ENCODE data around the gene PPIL3.

The PPIL3 gene

GRCh38 chr2:200847939-200848338 lies 40.9 kb downstream of the PPIL3 start:
- CTCF ChIA-PET: interaction anchor here (1.8 kb wide), 1 partner anchor 19 kb away, joined by 6 read pairs; no protein-coding TSS in a partner anchor
- Histone ChIP-seq H3K9me3 (ENCODE audit: control extremely low read depth in 1 of 5, control insufficient read depth in 4 of 5, insufficient read depth in 2 of 5, low read depth in 1 of 5, low read length in 4 of 5) (no peaks in the 10 kb centered on the region), H3K27me3 (replicated peaks in 2 of 5; ENCODE audit: control insufficient read depth in 4 of 5, insufficient read depth in 5 of 5, low read length in 4 of 5) (no peaks in the 10 kb centered on the region), H3K36me3 (ENCODE audit: control insufficient read depth in 4 of 4, insufficient read depth in 4 of 4, low read length in 3 of 4) (peaks cover 4 to 25% (median 15%) of the 10 kb centered on the region in 4 experiments), H3K4me1 (ENCODE audit: control extremely low read depth in 1 of 4, control insufficient read depth in 4 of 4, insufficient read depth in 4 of 4, low read length in 3 of 4) (no peaks in the 10 kb centered on the region), H3K4me3 (ENCODE audit: control insufficient read depth in 1 of 7, extremely low read depth in 1 of 7, insufficient read depth in 4 of 7, low read depth in 2 of 7, low read length in 6 of 7) (no peak overlapping the region), H3K27ac (ENCODE audit: insufficient read depth in 1 of 2, low read depth in 1 of 2, low read length in 2 of 2, poor library complexity in 1 of 2, severe bottlenecking in 2 of 2) (no peak overlapping the region)
- POLR2A ChIA-PET: interaction anchor here (1.4 kb wide), 1 partner anchor 10 kb away, joined by 5 read pairs; no protein-coding TSS in a partner anchor
- 94% methylated on average over 3 of the region's 4 CpGs for whole genome bisulfite sequencing (ENCODE audit: insufficient coverage)
- DNase-seq: no peak

GRCh38 chr2:200847269-200847668 lies 41.6 kb downstream of the PPIL3 start:
- Histone ChIP-seq H3K36me3 (ENCODE audit: control insufficient read depth in 4 of 4, insufficient read depth in 4 of 4, low read length in 3 of 4) (peaks cover 0 to 18% (median 10%) of the 10 kb centered on the region in 4 experiments), H3K4me3 (ENCODE audit: control insufficient read depth in 1 of 7, extremely low read depth in 1 of 7, insufficient read depth in 4 of 7, low read depth in 2 of 7, low read length in 6 of 7) (no peak overlapping the region), H3K27me3 (replicated peaks in 2 of 5; ENCODE audit: control insufficient read depth in 4 of 5, insufficient read depth in 5 of 5, low read length in 4 of 5) (no peaks in the 10 kb centered on the region), H3K9me3 (ENCODE audit: control extremely low read depth in 1 of 5, control insufficient read depth in 4 of 5, insufficient read depth in 2 of 5, low read depth in 1 of 5, low read length in 4 of 5) (no peaks in the 10 kb centered on the region), H3K4me1 (ENCODE audit: control extremely low read depth in 1 of 4, control insufficient read depth in 4 of 4, insufficient read depth in 4 of 4, low read length in 3 of 4) (no peaks in the 10 kb centered on the region), H3K27ac (ENCODE audit: insufficient read depth in 1 of 2, low read depth in 1 of 2, low read length in 2 of 2, poor library complexity in 1 of 2, severe bottlenecking in 2 of 2) (no peak overlapping the region)
- no peak for DNase-seq
- ChIA-PET POLR2A (no interaction called here), CTCF (no interaction called here)

GRCh38 chr2:200845669-200846325 lies 43.1 kb downstream of the PPIL3 start:
- H3K27me3 ChIP-seq (replicated peaks in 2 of 5; ENCODE audit: control insufficient read depth in 4 of 5, insufficient read depth in 5 of 5, low read length in 4 of 5): no peaks in the 10 kb centered on the region
- DNase-seq: no peak
- H3K4me3 ChIP-seq (ENCODE audit: control insufficient read depth in 1 of 7, extremely low read depth in 1 of 7, insufficient read depth in 4 of 7, low read depth in 2 of 7, low read length in 6 of 7): no peak overlapping the region
- POLR2A ChIA-PET: interaction anchor here (0.9 kb wide), 1 partner anchor 21 kb away, joined by 3 read pairs; no protein-coding TSS in a partner anchor
- CTCF ChIA-PET: interaction anchor here (1.0 to 1.4 kb wide), 3 partner anchors 10 to 13 kb away, joined by 3 to 7 read pairs (median 5); no protein-coding TSS in a partner anchor
- H3K4me1 ChIP-seq (ENCODE audit: control extremely low read depth in 1 of 4, control insufficient read depth in 4 of 4, insufficient read depth in 4 of 4, low read length in 3 of 4): no peaks in the 10 kb centered on the region
- H3K27ac ChIP-seq (ENCODE audit: insufficient read depth in 1 of 2, low read depth in 1 of 2, low read length in 2 of 2, poor library complexity in 1 of 2, severe bottlenecking in 2 of 2): no peak overlapping the region
- H3K9me3 ChIP-seq (ENCODE audit: control extremely low read depth in 1 of 5, control insufficient read depth in 4 of 5, insufficient read depth in 2 of 5, low read depth in 1 of 5, low read length in 4 of 5): no peaks in the 10 kb centered on the region
- WGBS (ENCODE audit: insufficient coverage): 98% methylated on average over 7 of the region's 10 CpGs
- H3K36me3 ChIP-seq (ENCODE audit: control insufficient read depth in 4 of 4, insufficient read depth in 4 of 4, low read length in 3 of 4): peaks cover 0 to 5% (median 2%) of the 10 kb centered on the region in 4 experiments

- DNase-seq: no peak
- ChIA-PET CTCF (interaction anchor here (1.0 to 1.4 kb wide), 4 partner anchors 9 to 56 kb away, joined by 3 to 7 read pairs (median 4); no protein-coding TSS in a partner anchor), POLR2A (interaction anchor here (1.0 kb wide), 1 partner anchor 8 kb away, joined by 3 read pairs; no protein-coding TSS in a partner anchor)
- Histone ChIP-seq H3K27me3 (replicated peaks in 2 of 5; ENCODE audit: control insufficient read depth in 4 of 5, insufficient read depth in 5 of 5, low read length in 4 of 5) (no peaks in the 10 kb centered on the region), H3K27ac (ENCODE audit: insufficient read depth in 1 of 2, low read depth in 1 of 2, low read length in 2 of 2, poor library complexity in 1 of 2, severe bottlenecking in 2 of 2) (no peak overlapping the region), H3K4me1 (ENCODE audit: control extremely low read depth in 1 of 4, control insufficient read depth in 4 of 4, insufficient read depth in 4 of 4, low read length in 3 of 4) (no peaks in the 10 kb centered on the region), H3K36me3 (ENCODE audit: control insufficient read depth in 4 of 4, insufficient read depth in 4 of 4, low read length in 3 of 4) (no peaks in the 10 kb centered on the region), H3K4me3 (ENCODE audit: control insufficient read depth in 1 of 7, extremely low read depth in 1 of 7, insufficient read depth in 4 of 7, low read depth in 2 of 7, low read length in 6 of 7) (no peak overlapping the region), H3K9me3 (ENCODE audit: control extremely low read depth in 1 of 5, control insufficient read depth in 4 of 5, insufficient read depth in 2 of 5, low read depth in 1 of 5, low read length in 4 of 5) (no peaks in the 10 kb centered on the region)
- 99% methylated on average over 5 of the region's 5 CpGs for WGBS (ENCODE audit: insufficient coverage)
Observed at GRCh38 chr2:200845194-200845593, 43.7 kb downstream of the PPIL3 start.

GRCh38 chr2:200843993-200844948 lies 44.6 kb downstream of the PPIL3 start:
- no peak overlapping the region for H3K27ac ChIP-seq (ENCODE audit: insufficient read depth in 1 of 2, low read depth in 1 of 2, low read length in 2 of 2, poor library complexity in 1 of 2, severe bottlenecking in 2 of 2)
- POLR2A ChIA-PET: interaction anchor here (0.8 to 1.1 kb wide), 3 partner anchors 9 to 13 kb away, joined by 3 read pairs; no protein-coding TSS in a partner anchor
- H3K36me3 ChIP-seq (ENCODE audit: control insufficient read depth in 4 of 4, insufficient read depth in 4 of 4, low read length in 3 of 4): no peaks in the 10 kb centered on the region
- H3K27me3 ChIP-seq (replicated peaks in 2 of 5; ENCODE audit: control insufficient read depth in 4 of 5, insufficient read depth in 5 of 5, low read length in 4 of 5): no peaks in the 10 kb centered on the region
- WGBS (ENCODE audit: insufficient coverage): 95% methylated on average over 24 of the region's 24 CpGs
- CTCF ChIA-PET: interaction anchor here (1.0 to 1.4 kb wide), 3 partner anchors 8 to 57 kb away, joined by 3 to 5 read pairs (median 4); no protein-coding TSS in a partner anchor
- no peak for DNase-seq
- no peaks in the 10 kb centered on the region for H3K4me1 ChIP-seq (ENCODE audit: control extremely low read depth in 1 of 4, control insufficient read depth in 4 of 4, insufficient read depth in 4 of 4, low read length in 3 of 4)
- no peaks in the 10 kb centered on the region for H3K9me3 ChIP-seq (ENCODE audit: control extremely low read depth in 1 of 5, control insufficient read depth in 4 of 5, insufficient read depth in 2 of 5, low read depth in 1 of 5, low read length in 4 of 5)
- no peak overlapping the region for H3K4me3 ChIP-seq (ENCODE audit: control insufficient read depth in 1 of 7, extremely low read depth in 1 of 7, insufficient read depth in 4 of 7, low read depth in 2 of 7, low read length in 6 of 7)

- H3K9me3 ChIP-seq (ENCODE audit: control extremely low read depth in 1 of 5, control insufficient read depth in 4 of 5, insufficient read depth in 2 of 5, low read depth in 1 of 5, low read length in 4 of 5): peaks cover 0 to 10% (median 6%) of the 10 kb centered on the region in 5 experiments
- POLR2A ChIA-PET: no interaction called here
- CTCF ChIA-PET: interaction anchor here (1.0 kb wide), 2 partner anchors 11 to 21 kb away, joined by 3 read pairs; no protein-coding TSS in a partner anchor
- no peaks in the 10 kb centered on the region for H3K36me3 ChIP-seq (ENCODE audit: control insufficient read depth in 4 of 4, insufficient read depth in 4 of 4, low read length in 3 of 4)
- DNase-seq: no peak
- no peak overlapping the region for H3K27ac ChIP-seq (ENCODE audit: insufficient read depth in 1 of 2, low read depth in 1 of 2, low read length in 2 of 2, poor library complexity in 1 of 2, severe bottlenecking in 2 of 2)
- no peaks in the 10 kb centered on the region for H3K27me3 ChIP-seq (replicated peaks in 2 of 5; ENCODE audit: control insufficient read depth in 4 of 5, insufficient read depth in 5 of 5, low read length in 4 of 5)
- H3K4me1 ChIP-seq (ENCODE audit: control extremely low read depth in 1 of 4, control insufficient read depth in 4 of 4, insufficient read depth in 4 of 4, low read length in 3 of 4): no peaks in the 10 kb centered on the region
- WGBS (ENCODE audit: insufficient coverage): 100% methylated on average over 3 of the region's 3 CpGs
- no peak overlapping the region for H3K4me3 ChIP-seq (ENCODE audit: control insufficient read depth in 1 of 7, extremely low read depth in 1 of 7, insufficient read depth in 4 of 7, low read depth in 2 of 7, low read length in 6 of 7)
Observed at GRCh38 chr2:200839513-200839912, 49.4 kb downstream of the PPIL3 start.
